Measurements from ENCODE around the gene SUFU. TPM values are rescaled to one million over a fixed set of nuclear protein-coding genes. Genes with fewer than 3 reads are reported as not detected.

SUFU gene
- total and polyA plus RNA-seq, 4 donors: 1.8 to 3.8 (median 2.9) TPM

GRCh38 chr10:102596506-102596971, 92.8 kb downstream of the SUFU start:
- WGBS: 64% methylated on average over 3 of the region's 3 CpGs
- peaks cover 16 to 32% (median 23%) of the 10 kb centered on the region in 4 donors for H3K4me1 ChIP-seq (ENCODE audit: control insufficient read depth in 4 of 4, insufficient read depth in 4 of 4, low read length in 3 of 4)
- no peaks in the 10 kb centered on the region for H3K27me3 ChIP-seq (ENCODE audit: control insufficient read depth in 4 of 4, insufficient read depth in 4 of 4, low read length in 3 of 4)
- peaks cover 0 to 4% (median 0%) of the 10 kb centered on the region in 4 donors for H3K36me3 ChIP-seq (ENCODE audit: control insufficient read depth in 4 of 4, insufficient read depth in 3 of 4, low read depth in 1 of 4, low read length in 3 of 4)
- no peak overlapping the region for H3K4me3 ChIP-seq (ENCODE audit: low read depth in 1 of 3, low read length in 3 of 3)
- peak overlapping the region; percentile 74 to 94 for H3K27ac ChIP-seq (ENCODE audit: low read depth in 1 of 2, low read length in 2 of 2)
- peak overlapping the region; percentile 7 to 40 for H3K9ac ChIP-seq (ENCODE audit: low read depth in 1 of 2, low read length in 2 of 2)
- TF ChIP-seq, protein P1, sequence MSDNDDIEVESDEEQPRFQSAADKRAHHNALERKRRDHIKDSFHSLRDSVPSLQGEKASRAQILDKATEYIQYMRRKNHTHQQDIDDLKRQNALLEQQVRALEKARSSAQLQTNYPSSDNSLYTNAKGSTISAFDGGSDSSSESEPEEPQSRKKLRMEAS (IDR thresholded peaks at IDR 0.05): no peak
- TF ChIP-seq HNF4G (IDR thresholded peaks at IDR 0.05) (no peak), GABPA (IDR thresholded peaks at IDR 0.05 in 1 of 2, conservative IDR thresholded peaks at IDR 0.05 in 1 of 2) (no peak), RAD21 (IDR thresholded peaks at IDR 0.05) (peak; percentile 85 to 90), RXRA (IDR thresholded peaks at IDR 0.05) (no peak), EGR1 (IDR thresholded peaks at IDR 0.05; ENCODE audit: low read depth in 2 of 2) (no peak), FOXA1 (IDR thresholded peaks at IDR 0.05) (no peak), SP1 (IDR thresholded peaks at IDR 0.05) (no peak), FOXA2 (IDR thresholded peaks at IDR 0.05) (no peak), HNF4A (conservative IDR thresholded peaks at IDR 0.05) (peak in 1 of 2 donors; percentile 23), YY1 (IDR thresholded peaks at IDR 0.05) (no peak), ATF3 (IDR thresholded peaks at IDR 0.05) (no peak), CTCF (IDR thresholded peaks at IDR 0.05; ENCODE audit: low read depth, low read length, missing input control) (peak; percentile 86), TAF1 (conservative IDR thresholded peaks at IDR 0.05) (no peak), JUND (IDR thresholded peaks at IDR 0.05) (no peak), NR2F2 (IDR thresholded peaks at IDR 0.05) (no peak)
- TF ChIP-seq, protein P2, sequence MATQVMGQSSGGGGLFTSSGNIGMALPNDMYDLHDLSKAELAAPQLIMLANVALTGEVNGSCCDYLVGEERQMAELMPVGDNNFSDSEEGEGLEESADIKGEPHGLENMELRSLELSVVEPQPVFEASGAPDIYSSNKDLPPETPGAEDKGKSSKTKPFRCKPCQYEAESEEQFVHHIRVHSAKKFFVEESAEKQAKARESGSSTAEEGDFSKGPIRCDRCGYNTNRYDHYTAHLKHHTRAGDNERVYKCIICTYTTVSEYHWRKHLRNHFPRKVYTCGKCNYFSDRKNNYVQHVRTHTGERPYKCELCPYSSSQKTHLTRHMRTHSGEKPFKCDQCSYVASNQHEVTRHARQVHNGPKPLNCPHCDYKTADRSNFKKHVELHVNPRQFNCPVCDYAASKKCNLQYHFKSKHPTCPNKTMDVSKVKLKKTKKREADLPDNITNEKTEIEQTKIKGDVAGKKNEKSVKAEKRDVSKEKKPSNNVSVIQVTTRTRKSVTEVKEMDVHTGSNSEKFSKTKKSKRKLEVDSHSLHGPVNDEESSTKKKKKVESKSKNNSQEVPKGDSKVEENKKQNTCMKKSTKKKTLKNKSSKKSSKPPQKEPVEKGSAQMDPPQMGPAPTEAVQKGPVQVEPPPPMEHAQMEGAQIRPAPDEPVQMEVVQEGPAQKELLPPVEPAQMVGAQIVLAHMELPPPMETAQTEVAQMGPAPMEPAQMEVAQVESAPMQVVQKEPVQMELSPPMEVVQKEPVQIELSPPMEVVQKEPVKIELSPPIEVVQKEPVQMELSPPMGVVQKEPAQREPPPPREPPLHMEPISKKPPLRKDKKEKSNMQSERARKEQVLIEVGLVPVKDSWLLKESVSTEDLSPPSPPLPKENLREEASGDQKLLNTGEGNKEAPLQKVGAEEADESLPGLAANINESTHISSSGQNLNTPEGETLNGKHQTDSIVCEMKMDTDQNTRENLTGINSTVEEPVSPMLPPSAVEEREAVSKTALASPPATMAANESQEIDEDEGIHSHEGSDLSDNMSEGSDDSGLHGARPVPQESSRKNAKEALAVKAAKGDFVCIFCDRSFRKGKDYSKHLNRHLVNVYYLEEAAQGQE (IDR thresholded peaks at IDR 0.05): peak; percentile 63
- TF ChIP-seq, protein P3, sequence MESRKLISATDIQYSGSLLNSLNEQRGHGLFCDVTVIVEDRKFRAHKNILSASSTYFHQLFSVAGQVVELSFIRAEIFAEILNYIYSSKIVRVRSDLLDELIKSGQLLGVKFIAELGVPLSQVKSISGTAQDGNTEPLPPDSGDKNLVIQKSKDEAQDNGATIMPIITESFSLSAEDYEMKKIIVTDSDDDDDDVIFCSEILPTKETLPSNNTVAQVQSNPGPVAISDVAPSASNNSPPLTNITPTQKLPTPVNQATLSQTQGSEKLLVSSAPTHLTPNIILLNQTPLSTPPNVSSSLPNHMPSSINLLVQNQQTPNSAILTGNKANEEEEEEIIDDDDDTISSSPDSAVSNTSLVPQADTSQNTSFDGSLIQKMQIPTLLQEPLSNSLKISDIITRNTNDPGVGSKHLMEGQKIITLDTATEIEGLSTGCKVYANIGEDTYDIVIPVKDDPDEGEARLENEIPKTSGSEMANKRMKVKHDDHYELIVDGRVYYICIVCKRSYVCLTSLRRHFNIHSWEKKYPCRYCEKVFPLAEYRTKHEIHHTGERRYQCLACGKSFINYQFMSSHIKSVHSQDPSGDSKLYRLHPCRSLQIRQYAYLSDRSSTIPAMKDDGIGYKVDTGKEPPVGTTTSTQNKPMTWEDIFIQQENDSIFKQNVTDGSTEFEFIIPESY (IDR thresholded peaks at IDR 0.05): no peak
- no peaks in the 10 kb centered on the region for H3K9me3 ChIP-seq (ENCODE audit: control insufficient read depth in 4 of 4, low read length in 3 of 4)
- no peak for DNase-seq (ENCODE audit: low spot score)
